ENCODE data around the gene DACT2. TPM values are rescaled to one million over a fixed set of nuclear protein-coding genes. Genes with fewer than 3 reads are reported as not detected.
"Not testable (repeated sequence)": the region's sequence is repeated elsewhere in the genome, so short reads cannot be mapped to it uniquely, and the experiment has no call there.

The DACT2 gene
- total RNA-seq, 3 donors from 2014 or later, result 1.2 to 3.4 (median 1.5) TPM

DNA sequence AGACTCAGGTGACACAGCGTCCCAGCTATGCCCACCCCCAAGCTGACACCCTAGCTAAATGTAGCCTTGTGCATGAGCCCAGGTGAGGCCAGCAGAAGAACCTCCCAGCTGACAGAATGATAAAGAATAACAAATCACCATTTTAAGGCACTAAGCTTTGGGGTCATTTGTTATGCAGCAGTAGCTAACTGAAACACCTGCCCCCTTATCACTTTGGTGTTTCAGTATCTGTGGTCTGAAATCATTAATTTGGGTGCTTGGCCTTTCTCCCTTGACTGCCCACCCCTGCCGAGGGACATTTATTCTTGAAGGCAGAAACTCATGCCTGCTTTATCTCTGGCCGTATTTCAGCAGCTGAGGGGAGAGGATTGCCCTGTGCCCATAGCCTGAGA, 30.0 kb downstream of the DACT2 start:
- Histone ChIP-seq H3K4me3 (no peak overlapping the region), H3K9me3 (no peaks in the 10 kb centered on the region), H3K36me3 (ENCODE audit: low read depth) (no peaks in the 10 kb centered on the region), H3K4me1 (ENCODE audit: low read depth) (no peaks in the 10 kb centered on the region)
- intact Hi-C loops (cut with DNase I, micrococcal nuclease), result no loop called here
- TF ChIP-seq, protein P1, sequence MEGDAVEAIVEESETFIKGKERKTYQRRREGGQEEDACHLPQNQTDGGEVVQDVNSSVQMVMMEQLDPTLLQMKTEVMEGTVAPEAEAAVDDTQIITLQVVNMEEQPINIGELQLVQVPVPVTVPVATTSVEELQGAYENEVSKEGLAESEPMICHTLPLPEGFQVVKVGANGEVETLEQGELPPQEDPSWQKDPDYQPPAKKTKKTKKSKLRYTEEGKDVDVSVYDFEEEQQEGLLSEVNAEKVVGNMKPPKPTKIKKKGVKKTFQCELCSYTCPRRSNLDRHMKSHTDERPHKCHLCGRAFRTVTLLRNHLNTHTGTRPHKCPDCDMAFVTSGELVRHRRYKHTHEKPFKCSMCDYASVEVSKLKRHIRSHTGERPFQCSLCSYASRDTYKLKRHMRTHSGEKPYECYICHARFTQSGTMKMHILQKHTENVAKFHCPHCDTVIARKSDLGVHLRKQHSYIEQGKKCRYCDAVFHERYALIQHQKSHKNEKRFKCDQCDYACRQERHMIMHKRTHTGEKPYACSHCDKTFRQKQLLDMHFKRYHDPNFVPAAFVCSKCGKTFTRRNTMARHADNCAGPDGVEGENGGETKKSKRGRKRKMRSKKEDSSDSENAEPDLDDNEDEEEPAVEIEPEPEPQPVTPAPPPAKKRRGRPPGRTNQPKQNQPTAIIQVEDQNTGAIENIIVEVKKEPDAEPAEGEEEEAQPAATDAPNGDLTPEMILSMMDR (IDR thresholded peaks at IDR 0.05), result no peak
- ATAC-seq, result no peak
- no peak for DNase-seq

- H3K9me3 ChIP-seq, result no peaks in the 10 kb centered on the region
- intact Hi-C loops (cut with DNase I, micrococcal nuclease), result no loop called here
- no peaks in the 10 kb centered on the region for H3K36me3 ChIP-seq (ENCODE audit: low read depth)
- no peaks in the 10 kb centered on the region for H3K4me1 ChIP-seq (ENCODE audit: low read depth)
- H3K4me3 ChIP-seq, result no peak overlapping the region
- no peak for ATAC-seq
- TF ChIP-seq, protein P1 (IDR thresholded peaks at IDR 0.05), result no peak
- DNase-seq, result no peak
Observed at GRCh38 chr6:168288781-168289570, 30.6 kb downstream of the DACT2 start.

- H3K36me3 ChIP-seq (ENCODE audit: low read depth); ATAC-seq; H3K4me1 ChIP-seq (ENCODE audit: low read depth); intact Hi-C loops (cut with DNase I, micrococcal nuclease); DNase-seq; H3K4me3 ChIP-seq; H3K9me3 ChIP-seq: not testable (repeated sequence)
Observed at GRCh38 chr6:168287460-168287859, 32.1 kb downstream of the DACT2 start.

GRCh38 chr6:168286771-168287446, 32.7 kb downstream of the DACT2 start:
- DNase-seq; H3K36me3 ChIP-seq (ENCODE audit: low read depth); H3K9me3 ChIP-seq; ATAC-seq; H3K4me1 ChIP-seq (ENCODE audit: low read depth); H3K4me3 ChIP-seq; intact Hi-C loops (cut with DNase I, micrococcal nuclease): not testable (repeated sequence)

DNA sequence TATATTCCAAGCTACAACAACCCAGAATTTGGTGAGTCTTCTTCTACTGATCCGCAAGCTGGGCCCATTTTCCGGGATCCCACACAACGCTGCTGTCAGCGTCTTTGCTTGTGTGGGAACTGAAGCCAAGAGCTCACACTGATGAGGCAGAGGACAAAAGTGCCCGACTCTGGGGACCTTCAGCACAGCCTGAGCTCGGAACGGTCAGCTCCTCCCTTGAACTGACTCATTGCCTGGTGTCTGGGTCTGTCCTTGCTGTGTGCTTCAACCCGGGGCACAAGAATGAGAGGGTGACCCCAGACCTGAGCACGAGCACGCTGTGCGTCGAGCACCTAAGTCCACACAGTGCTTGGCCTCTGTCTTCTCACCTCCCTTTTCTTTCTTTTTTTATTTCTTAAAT, 33.5 kb downstream of the DACT2 start:
- H3K36me3 ChIP-seq (ENCODE audit: low read depth), result no peaks in the 10 kb centered on the region
- no peaks in the 10 kb centered on the region for H3K4me1 ChIP-seq (ENCODE audit: low read depth)
- H3K4me3 ChIP-seq, result no peak overlapping the region
- ATAC-seq (no peak), DNase-seq (no peak)
- intact Hi-C loops (cut with DNase I, micrococcal nuclease), result no loop called here
- TF ChIP-seq, protein P1 (IDR thresholded peaks at IDR 0.05), result no peak
- no peaks in the 10 kb centered on the region for H3K9me3 ChIP-seq

DNA sequence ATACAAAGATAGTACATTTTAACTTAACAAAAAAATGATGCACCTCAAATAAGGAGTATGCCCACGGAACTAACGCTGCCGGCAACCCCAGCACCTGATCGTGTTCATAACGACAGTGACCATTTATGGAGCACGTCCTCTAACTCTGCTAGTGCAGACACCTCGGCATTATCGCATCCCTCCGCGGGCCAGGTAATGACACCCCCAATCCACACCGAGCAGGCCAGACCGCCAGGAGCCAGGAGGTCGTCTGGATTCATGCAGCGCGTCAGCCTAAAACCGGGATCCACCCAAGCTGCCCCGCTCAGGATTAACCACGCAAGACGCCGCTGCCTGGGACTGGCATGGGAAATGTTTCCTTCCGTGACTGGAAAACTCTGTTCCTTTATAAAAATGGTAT, 34.1 kb downstream of the DACT2 start:
- intact Hi-C loops (cut with DNase I, micrococcal nuclease), result no loop called here
- H3K4me1 ChIP-seq (ENCODE audit: low read depth), result no peaks in the 10 kb centered on the region
- H3K9me3 ChIP-seq, result no peaks in the 10 kb centered on the region
- H3K4me3 ChIP-seq, result no peak overlapping the region
- ATAC-seq (no peak), DNase-seq (no peak)
- TF ChIP-seq, protein P1 (IDR thresholded peaks at IDR 0.05), result no peak
- no peaks in the 10 kb centered on the region for H3K36me3 ChIP-seq (ENCODE audit: low read depth)

Data from mucosa of descending colon (tissue), 3 donors.